HepG2 (cell line): Measurements from ENCODE around the gene CARMIL1. TPM values are rescaled to one million over a fixed set of nuclear protein-coding genes. Genes with fewer than 3 reads are reported as not detected.

Experiments used
- CHD4 ChIP-seq: fragments of 200-600 bp; sonication (generic); IDR thresholded peaks from 2 replicates; pipeline ENCODE4 v1.7.0; 2017; ENCODE audit warnings: mild to moderate bottlenecking, low read length, borderline replicate concordance
- DBP ChIP-seq: sonication (generic); formaldehyde crosslinking; IDR thresholded peaks from 2 replicates; pipeline ENCODE4 v1.4.0; 2020; ENCODE audit warnings: missing genetic modification reagents; ENCODE audit errors: not compliant biosample characterization
- FOXA1 ChIP-seq, 2 experiments: fragments of 450-650 bp in 1 of 2; sonication (generic) in 1 of 2; formaldehyde crosslinking in 1 of 2; IDR thresholded peaks; 2 replicates each; pipeline versions ENCODE4 v1.4.0 to v1.6.1; 2016 to 2020; ENCODE audit warnings: missing genetic modification reagents in 1 of 2
- FOXM1 ChIP-seq: sonication (generic); formaldehyde crosslinking; IDR thresholded peaks from 2 replicates; pipeline ENCODE4 v1.5.0; 2020; ENCODE audit warnings: missing genetic modification reagents
- HMGXB4 ChIP-seq, 2 experiments: sonication (generic) in 1 of 2; formaldehyde crosslinking in 1 of 2; IDR thresholded peaks; 2 replicates each; pipeline versions ENCODE4 v1.4.0 to v1.6.1; 2018 to 2020; ENCODE audit warnings: missing genetic modification reagents in 2 of 2, borderline replicate concordance in 1 of 2, low read depth in 1 of 2, mild to moderate bottlenecking in 1 of 2, missing biosample characterization in 1 of 2
- KDM4B ChIP-seq: sonication (generic); formaldehyde crosslinking; IDR thresholded peaks from 2 replicates; pipeline ENCODE4 v1.4.0; 2020; ENCODE audit warnings: missing genetic modification reagents
- MATR3 ChIP-seq: sonication (generic); formaldehyde crosslinking; IDR thresholded peaks from 2 replicates; pipeline ENCODE4 v1.4.0; 2020; ENCODE audit warnings: missing genetic modification reagents
- NFKB2 ChIP-seq: sonication (generic); formaldehyde crosslinking; IDR thresholded peaks from 2 replicates; pipeline ENCODE4 v1.4.0; 2020; ENCODE audit warnings: missing genetic modification reagents, borderline replicate concordance
- PCBP2 ChIP-seq: fragments of 200-400 bp; formaldehyde crosslinking; optimal IDR thresholded peaks from 2 replicates; pipeline ENCODE3; 2018; ENCODE audit warnings: low read length, low read depth; ENCODE audit not compliant: poor library complexity, severe bottlenecking
- PITX1 ChIP-seq: sonication (generic); formaldehyde crosslinking; IDR thresholded peaks from 2 replicates; pipeline ENCODE4 v1.5.1; 2020; ENCODE audit warnings: mild to moderate bottlenecking, missing genetic modification reagents
- POLR2AphosphoS5 ChIP-seq: IDR thresholded peaks from 2 replicates; pipeline ENCODE4 v1.6.1; 2012; ENCODE audit warnings: low read depth, low read length
- TOPORS ChIP-seq: sonication (generic); formaldehyde crosslinking; IDR thresholded peaks from 2 replicates; pipeline ENCODE4 v1.8.0; 2023; ENCODE audit warnings: mild to moderate bottlenecking, missing genetic modification reagents
- XBP1 ChIP-seq: sonication (generic); formaldehyde crosslinking; IDR thresholded peaks from 2 replicates; pipeline ENCODE4 v1.5.0; 2020; ENCODE audit warnings: missing genetic modification reagents
- ZBTB26 ChIP-seq: IDR thresholded peaks from 2 replicates; pipeline ENCODE4 v1.6.1; 2016; ENCODE audit warnings: missing compliant biosample characterization, missing genetic modification reagents, borderline replicate concordance
- ZFP91 ChIP-seq: sonication (generic); formaldehyde crosslinking; IDR thresholded peaks from 2 replicates; pipeline ENCODE4 v1.9.0; 2022; ENCODE audit warnings: missing genetic modification reagents, mild to moderate bottlenecking, borderline replicate concordance
- ZNF264 ChIP-seq: sonication (generic); formaldehyde crosslinking; IDR thresholded peaks from 2 replicates; pipeline ENCODE4 v1.4.0; 2020; ENCODE audit warnings: missing genetic modification reagents
- ZNF280D ChIP-seq: sonication (generic); formaldehyde crosslinking; IDR thresholded peaks from 2 replicates; pipeline ENCODE4 v1.5.1; 2020; ENCODE audit warnings: mild to moderate bottlenecking, missing genetic modification reagents
- ZNF580 ChIP-seq: IDR thresholded peaks from 2 replicates; pipeline ENCODE4 v1.6.1; 2016; ENCODE audit warnings: low read depth, borderline replicate concordance
- ZNF768 ChIP-seq: sonication (generic); formaldehyde crosslinking; IDR thresholded peaks from 2 replicates; pipeline ENCODE4 v1.4.0; 2020; ENCODE audit warnings: missing genetic modification reagents
- ZNF784 ChIP-seq: sonication (generic); formaldehyde crosslinking; IDR thresholded peaks from 2 replicates; pipeline ENCODE4 v1.5.1; 2020; ENCODE audit warnings: missing genetic modification reagents, mild to moderate bottlenecking, borderline replicate concordance
- polyA plus RNA-seq, 8 experiments: library from polyadenylated mRNA; depleted of rRNA in 3 of 8; stranded (reverse) in 7 of 8; unstranded in 1 of 8; fragments of >200 nt; fragmentation: Illumina TruSeq in 4 of 8; extraction: Trizol in 4 of 8; gene quantifications; 2 replicates each; pipeline versions ENCODE4 v1.2.1 to v1.2.3, GENCODE V29; 2011 to 2016; ENCODE audit warnings: low read depth in 4 of 8, missing spikeins in 1 of 8, mixed read lengths in 1 of 8; ENCODE audit not compliant: insufficient read depth in 1 of 8
- total RNA-seq, 5 experiments: library from RNA; depleted of rRNA; stranded (reverse); fragments of >200 nt; fragmentation: Illumina TruSeq; extraction: Trizol; gene quantifications; 2 replicates each; pipeline ENCODE4 v1.2.3, GENCODE V29; 2016; ENCODE audit warnings: low read depth in 1 of 5

CARMIL1 gene
- total and polyA plus RNA-seq, 2 of the 13 experiments (the other 11 are each of a cell fraction or from before 2014, with no cell fraction given): 1.8 to 2.6 TPM

- no peak for TF ChIP-seq ZFP91 (CRISPR knock-in tag)
- TF ChIP-seq NFKB2 (CRISPR knock-in tag): no peak
- 0 out of 2 replicates have a peak, but pooled peaks have one; percentile 30 for TF ChIP-seq PITX1 (CRISPR knock-in tag)
- TF ChIP-seq ZNF784 (CRISPR knock-in tag): 0 out of 2 replicates have a peak, but pooled peaks have one; percentile 8
- no peak for TF ChIP-seq TOPORS (CRISPR knock-in tag)
- TF ChIP-seq FOXA1 (IDR thresholded peaks at IDR 0.05): no peak
- TF ChIP-seq FOXA1 (CRISPR knock-in tag; IDR thresholded peaks at IDR 0.05): no peak
- TF ChIP-seq FOXM1 (CRISPR knock-in tag): no peak
- TF ChIP-seq MATR3: no peak
- peak; percentile 100 for TF ChIP-seq ZNF264
- no peak for TF ChIP-seq HMGXB4 (CRISPR knock-in tag; IDR thresholded peaks at IDR 0.05; ENCODE audit: borderline replicate concordance in 1 of 2, low read depth in 1 of 2)
- no peak for TF ChIP-seq PCBP2
- TF ChIP-seq DBP: no peak
- no peak for TF ChIP-seq KDM4B (CRISPR knock-in tag)
- no peak for TF ChIP-seq CHD4
- no peak for TF ChIP-seq ZNF580
- TF ChIP-seq XBP1 (CRISPR knock-in tag): no peak
- no peak for TF ChIP-seq ZBTB26 (CRISPR knock-in tag)
- peak; percentile 84; the same call in 1 of the 2 replicates for TF ChIP-seq ZNF280D (CRISPR knock-in tag)
- no peak for TF ChIP-seq POLR2AphosphoS5
- TF ChIP-seq ZNF768 (CRISPR knock-in tag): no peak
These were observed 362.2 kb downstream of the CARMIL1 start (continued) for GRCh38 chr6:25641377-25641776.
